GM10248 (cell line): ENCODE data around the gene SSU72.
"Not testable (repeated sequence)": the region's sequence is repeated elsewhere in the genome, so short reads cannot be mapped to it uniquely, and the experiment has no call there.

ENCODE experiments used
- CTCF ChIA-PET: fragments of 300-600 bp; sonication (Branson Sonifier 250); formaldehyde crosslinking; extraction: SDS; loops from one replicate; lab custom pipeline; 2021; ENCODE audit warnings: antibody characterized with exemption; lab: Yijun Ruan, JAX
- POLR2A ChIA-PET: fragments of 350-650 bp; sonication (Branson Sonifier 250); formaldehyde crosslinking; extraction: SDS; loops from one replicate; lab custom pipeline; 2020; ENCODE audit warnings: antibody characterized with exemption; lab: Yijun Ruan, JAX
- DNase-seq: peaks from one replicate; pipeline ENCODE4 v3.0.0; 2012; ENCODE audit errors: extremely low spot score
- CTCF ChIP-seq: IDR thresholded peaks from 2 replicates; pipeline ENCODE4 v1.5.1; 2012; ENCODE audit warnings: mild to moderate bottlenecking, low read depth; ENCODE audit errors: extremely low read depth, missing control alignments, control extremely low read depth

Gene SSU72

DNA sequence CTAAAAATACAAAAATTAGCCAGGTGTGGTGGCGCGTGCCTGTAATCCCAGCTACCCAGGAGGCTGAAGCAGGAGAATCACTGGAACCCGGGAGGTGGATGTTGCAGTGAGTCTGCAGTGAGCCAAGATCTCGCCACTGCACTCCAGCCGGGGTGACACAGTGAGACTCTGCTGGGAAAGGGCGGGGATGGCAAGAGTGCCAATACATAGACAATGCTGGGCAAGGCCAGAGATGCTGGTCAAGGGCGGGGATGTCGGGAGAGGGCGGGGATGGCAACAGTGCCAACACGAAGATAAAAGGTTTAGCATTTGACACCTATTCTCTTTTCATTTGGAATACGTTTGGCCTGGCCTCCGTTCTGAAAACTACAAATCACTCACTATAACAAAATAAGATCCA lies 11.0 kb downstream of the SSU72 start:
- POLR2A ChIA-PET: no interaction called here
- CTCF ChIA-PET: no interaction called here
- no peak for DNase-seq
- no peak for TF ChIP-seq CTCF

DNA sequence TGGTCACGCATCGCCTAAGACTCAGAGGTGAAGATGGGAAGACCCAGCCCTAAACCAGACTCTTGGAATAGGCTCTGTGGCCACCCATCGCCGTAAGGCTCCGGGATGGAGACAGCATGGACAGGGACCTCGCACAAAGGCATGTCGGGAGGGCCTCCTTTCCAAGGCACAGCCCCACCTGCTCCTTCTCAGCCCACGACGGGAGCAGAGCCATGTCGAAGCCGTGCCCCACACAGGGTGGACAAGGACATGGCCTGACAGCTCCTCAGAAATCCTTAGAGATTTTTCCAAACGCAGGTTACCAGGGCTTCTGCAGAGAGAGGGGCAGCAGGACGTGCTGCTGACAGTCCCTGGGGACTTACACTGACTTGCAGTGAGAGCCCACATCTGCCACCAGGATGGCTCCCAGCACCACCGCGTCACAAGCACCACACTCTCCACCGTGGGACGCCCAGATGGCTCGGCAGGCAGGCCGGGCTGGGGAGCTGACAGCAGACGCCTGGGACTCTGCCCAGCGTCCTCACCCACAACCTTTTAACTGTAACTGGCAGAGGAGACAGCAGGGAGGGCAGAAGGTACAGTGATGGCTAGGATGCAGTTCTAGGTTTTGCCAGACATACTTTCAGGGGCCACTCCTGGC lies 12.0 kb downstream of the SSU72 start:
- CTCF ChIA-PET: interaction anchor here (1.1 kb wide), 1 partner anchor 191 kb away, joined by 3 read pairs; no protein-coding TSS in a partner anchor
- no peak for TF ChIP-seq CTCF
- no peak for DNase-seq
- POLR2A ChIA-PET: no interaction called here

- TF ChIP-seq CTCF: no peak
- CTCF ChIA-PET: interaction anchor here (1.1 kb wide), 1 partner anchor 190 kb away, joined by 3 read pairs; no protein-coding TSS in a partner anchor
Measured at GRCh38 chr1:1561801-1562470, 12.7 kb downstream of the SSU72 start.

DNA sequence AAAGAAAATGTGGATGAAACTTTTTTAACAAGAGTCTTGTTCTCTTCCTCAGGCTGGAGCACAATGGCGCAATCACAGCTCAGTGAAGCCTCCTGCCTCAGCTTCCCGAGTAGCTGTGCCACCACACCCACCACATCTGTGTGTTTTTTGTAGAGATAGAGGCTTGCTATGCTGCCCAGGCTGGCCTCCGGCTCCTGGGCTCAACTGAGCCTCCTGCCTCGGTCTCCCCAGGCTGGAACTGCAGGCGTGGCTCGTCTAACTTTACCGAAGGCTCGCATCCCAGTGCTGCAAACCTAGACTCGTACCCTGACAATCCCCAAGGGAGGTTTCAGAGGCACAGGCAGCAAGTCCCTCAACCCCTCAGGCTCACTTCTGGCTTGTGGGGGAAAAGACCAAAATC lies 14.5 kb downstream of the SSU72 start:
- CTCF ChIA-PET: interaction anchor here (3.4 kb wide), 1 partner anchor 14 kb away, joined by 15 read pairs; no protein-coding TSS in a partner anchor

More at GRCh38 chr1:1561801-1562470, 12.7 kb downstream of the SSU72 start:
- POLR2A ChIA-PET: interaction anchor here (0.6 kb wide), 1 partner anchor 42 kb away, joined by 3 read pairs; no protein-coding TSS in a partner anchor
- DNase-seq: no peak

GRCh38 chr1:1559066-1559465 lies 15.6 kb downstream of the SSU72 start:
- no peak for TF ChIP-seq CTCF
- POLR2A ChIA-PET: no interaction called here
- CTCF ChIA-PET: interaction anchor here (3.4 kb wide), 1 partner anchor 13 kb away, joined by 15 read pairs; no protein-coding TSS in a partner anchor
- DNase-seq: no peak

More for the DNA sequence above, 14.5 kb downstream of the SSU72 start:
- POLR2A ChIA-PET: no interaction called here
- no peak for DNase-seq
- TF ChIP-seq CTCF: no peak

GRCh38 chr1:1558591-1558990 lies 16.1 kb downstream of the SSU72 start:
- DNase-seq: no peak
- POLR2A ChIA-PET: no interaction called here
- CTCF ChIA-PET: interaction anchor here (1.5 to 3.4 kb wide), 2 partner anchors 12 to 17 kb away, joined by 3 to 15 read pairs; no protein-coding TSS in a partner anchor
- TF ChIP-seq CTCF: no peak

GRCh38 chr1:1557688-1558087 lies 17.0 kb downstream of the SSU72 start:
- POLR2A ChIA-PET, DNase-seq: not testable (repeated sequence)
- CTCF ChIA-PET: interaction anchor here (0.8 to 3.4 kb wide), 3 partner anchors 11 to 16 kb away, joined by 3 to 15 read pairs (median 3); no protein-coding TSS in a partner anchor

GRCh38 chr1:1556961-1557360 lies 17.7 kb downstream of the SSU72 start:
- POLR2A ChIA-PET, DNase-seq: not testable (repeated sequence)
- CTCF ChIA-PET: interaction anchor here (2.7 kb wide), 1 partner anchor 11 kb away, joined by 13 read pairs; no protein-coding TSS in a partner anchor
